ENCODE results near the gene GH2. TPM values are rescaled to one million over a fixed set of nuclear protein-coding genes. Genes with fewer than 3 reads are reported as not detected.
"Not testable (repeated sequence)": the region's sequence is repeated elsewhere in the genome, so short reads cannot be mapped to it uniquely, and the experiment has no call there.

The GH2 gene
- total RNA-seq, 2 experiments from 2014 or later, result not detected

DNA sequence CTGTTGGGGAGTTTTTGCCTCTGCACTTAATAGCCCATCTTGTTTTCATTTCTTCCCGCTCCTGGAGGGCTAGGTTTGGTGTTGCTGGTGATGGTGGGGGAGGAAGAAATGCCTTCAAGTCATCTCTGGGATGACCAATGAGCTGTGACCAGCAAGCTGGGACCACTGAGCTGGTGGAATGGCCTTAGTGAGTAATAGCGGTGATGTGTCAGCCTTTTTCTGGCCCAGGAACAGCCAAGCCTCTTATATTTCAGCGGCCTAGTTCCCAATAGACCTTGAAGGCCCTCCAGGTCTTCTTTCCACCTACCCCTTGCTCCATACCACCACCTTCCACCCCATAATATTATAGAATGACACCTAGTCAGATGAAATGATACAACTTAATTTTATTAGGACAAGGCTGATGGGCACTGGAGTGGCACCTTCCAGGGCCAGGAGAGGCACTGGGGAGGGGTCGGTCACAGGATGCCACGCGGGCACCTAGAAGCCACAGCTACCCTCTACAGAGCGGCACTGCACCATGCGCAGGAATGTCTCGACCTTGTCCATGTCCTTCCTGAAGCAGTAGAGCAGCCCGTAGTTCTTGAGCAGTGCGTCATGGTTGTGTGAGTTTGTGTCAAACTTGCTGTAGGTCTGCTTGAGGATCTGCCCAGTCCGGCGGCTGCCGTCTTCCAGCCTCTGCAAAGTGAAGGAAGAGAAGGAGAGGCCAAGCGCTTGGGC lies 9.9 kb downstream of the GH2 start:
- H3K79me2 ChIP-seq (ENCODE audit: insufficient read depth, low read depth, low read length); intact Hi-C loops (cut with micrococcal nuclease; ENCODE audit: unreplicated experiment); H3K27ac ChIP-seq (ENCODE audit: low read depth, low read length, poor library complexity, severe bottlenecking); CTCF ChIA-PET (ENCODE audit: unreplicated experiment); DNase-seq (ENCODE audit: low spot score); H3K4me2 ChIP-seq (ENCODE audit: low read length); H3K9me3 ChIP-seq (ENCODE audit: low read length); H3K36me3 ChIP-seq (ENCODE audit: insufficient read depth, low read length); H3K4me1 ChIP-seq (ENCODE audit: insufficient read depth, low read length, poor library complexity, severe bottlenecking); POLR2A ChIA-PET; H3K9me2 ChIP-seq (ENCODE audit: insufficient read depth, low read length); H3K4me3 ChIP-seq (ENCODE audit: low read depth, low read length, poor library complexity, severe bottlenecking); H2AFZ ChIP-seq (ENCODE audit: low read length); H4K20me1 ChIP-seq (ENCODE audit: insufficient read depth, low read length); BruUV-seq (replicated peaks): not testable (repeated sequence)

- H3K4me2 ChIP-seq (ENCODE audit: low read length); H3K4me3 ChIP-seq (ENCODE audit: low read depth, low read length, poor library complexity, severe bottlenecking); H3K9me3 ChIP-seq (ENCODE audit: low read length); H3K9me2 ChIP-seq (ENCODE audit: insufficient read depth, low read length); intact Hi-C loops (cut with micrococcal nuclease; ENCODE audit: unreplicated experiment); H2AFZ ChIP-seq (ENCODE audit: low read length); H4K20me1 ChIP-seq (ENCODE audit: insufficient read depth, low read length); DNase-seq (ENCODE audit: low spot score); H3K79me2 ChIP-seq (ENCODE audit: insufficient read depth, low read depth, low read length); H3K36me3 ChIP-seq (ENCODE audit: insufficient read depth, low read length); H3K27ac ChIP-seq (ENCODE audit: low read depth, low read length, poor library complexity, severe bottlenecking); BruUV-seq (replicated peaks); POLR2A ChIA-PET; CTCF ChIA-PET (ENCODE audit: unreplicated experiment); H3K4me1 ChIP-seq (ENCODE audit: insufficient read depth, low read length, poor library complexity, severe bottlenecking): not testable (repeated sequence)
Observed at GRCh38 chr17:63870292-63870665, 11.5 kb downstream of the GH2 start.

GRCh38 chr17:63869491-63870291 lies 12.1 kb downstream of the GH2 start:
- H3K79me2 ChIP-seq (ENCODE audit: insufficient read depth, low read depth, low read length); H3K4me3 ChIP-seq (ENCODE audit: low read depth, low read length, poor library complexity, severe bottlenecking); DNase-seq (ENCODE audit: low spot score); intact Hi-C loops (cut with micrococcal nuclease; ENCODE audit: unreplicated experiment); BruUV-seq (replicated peaks); H4K20me1 ChIP-seq (ENCODE audit: insufficient read depth, low read length); H3K36me3 ChIP-seq (ENCODE audit: insufficient read depth, low read length); POLR2A ChIA-PET; H3K9me3 ChIP-seq (ENCODE audit: low read length); H2AFZ ChIP-seq (ENCODE audit: low read length); H3K9me2 ChIP-seq (ENCODE audit: insufficient read depth, low read length); H3K4me2 ChIP-seq (ENCODE audit: low read length); CTCF ChIA-PET (ENCODE audit: unreplicated experiment); H3K27ac ChIP-seq (ENCODE audit: low read depth, low read length, poor library complexity, severe bottlenecking); H3K4me1 ChIP-seq (ENCODE audit: insufficient read depth, low read length, poor library complexity, severe bottlenecking): not testable (repeated sequence)
- TF ChIP-seq, protein P1, sequence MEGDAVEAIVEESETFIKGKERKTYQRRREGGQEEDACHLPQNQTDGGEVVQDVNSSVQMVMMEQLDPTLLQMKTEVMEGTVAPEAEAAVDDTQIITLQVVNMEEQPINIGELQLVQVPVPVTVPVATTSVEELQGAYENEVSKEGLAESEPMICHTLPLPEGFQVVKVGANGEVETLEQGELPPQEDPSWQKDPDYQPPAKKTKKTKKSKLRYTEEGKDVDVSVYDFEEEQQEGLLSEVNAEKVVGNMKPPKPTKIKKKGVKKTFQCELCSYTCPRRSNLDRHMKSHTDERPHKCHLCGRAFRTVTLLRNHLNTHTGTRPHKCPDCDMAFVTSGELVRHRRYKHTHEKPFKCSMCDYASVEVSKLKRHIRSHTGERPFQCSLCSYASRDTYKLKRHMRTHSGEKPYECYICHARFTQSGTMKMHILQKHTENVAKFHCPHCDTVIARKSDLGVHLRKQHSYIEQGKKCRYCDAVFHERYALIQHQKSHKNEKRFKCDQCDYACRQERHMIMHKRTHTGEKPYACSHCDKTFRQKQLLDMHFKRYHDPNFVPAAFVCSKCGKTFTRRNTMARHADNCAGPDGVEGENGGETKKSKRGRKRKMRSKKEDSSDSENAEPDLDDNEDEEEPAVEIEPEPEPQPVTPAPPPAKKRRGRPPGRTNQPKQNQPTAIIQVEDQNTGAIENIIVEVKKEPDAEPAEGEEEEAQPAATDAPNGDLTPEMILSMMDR (conservative IDR thresholded peaks at IDR 0.05; ENCODE audit: low read length), result peak; percentile 52

GRCh38 chr17:63866625-63867024 lies 15.1 kb downstream of the GH2 start:
- H3K36me3 ChIP-seq (ENCODE audit: insufficient read depth, low read length); H3K9me3 ChIP-seq (ENCODE audit: low read length); H3K4me2 ChIP-seq (ENCODE audit: low read length); H3K79me2 ChIP-seq (ENCODE audit: insufficient read depth, low read depth, low read length); intact Hi-C loops (cut with micrococcal nuclease; ENCODE audit: unreplicated experiment); H3K27ac ChIP-seq (ENCODE audit: low read depth, low read length, poor library complexity, severe bottlenecking); H4K20me1 ChIP-seq (ENCODE audit: insufficient read depth, low read length); BruUV-seq (replicated peaks); POLR2A ChIA-PET; H3K4me1 ChIP-seq (ENCODE audit: insufficient read depth, low read length, poor library complexity, severe bottlenecking); H3K4me3 ChIP-seq (ENCODE audit: low read depth, low read length, poor library complexity, severe bottlenecking); H3K9me2 ChIP-seq (ENCODE audit: insufficient read depth, low read length): not testable (repeated sequence)
- H2AFZ ChIP-seq (ENCODE audit: low read length), result peak overlapping the region; percentile 39; the same call in 1 of the 2 replicates
- CTCF ChIA-PET (ENCODE audit: unreplicated experiment), result interaction anchor here (1.6 kb wide), 1 partner anchor 18 kb away, joined by 4 read pairs; no protein-coding TSS in a partner anchor
- DNase-seq (ENCODE audit: low spot score), result peak; percentile 31

All from OCI-LY7 (cell line).